T-helper 1 cell treated with Interleukin-12 subunit alpha and Interleukin-12 subunit beta and Interleukin-4 antibody, amounts not matched to agents 30 ng/mL and 1 ng/mL, for 36 hours (primary cell): Measurements from ENCODE around the gene PLCB4. TPM values are rescaled to one million over a fixed set of nuclear protein-coding genes. Genes with fewer than 3 reads are reported as not detected.

Experiments used
- intact Hi-C: fragments of 100-400 bp; cut with micrococcal nuclease; formaldehyde crosslinking; loops from one replicate; pipeline ENCODE4 v1.15.1; 2024
- total RNA-seq: library from RNA; stranded (reverse); gene quantifications from 2 replicates; pipeline ENCODE4 v1.2.3, GENCODE V29; 2022

Gene PLCB4
- total RNA-seq, 1 donor from 2014 or later = not detected

DNA sequence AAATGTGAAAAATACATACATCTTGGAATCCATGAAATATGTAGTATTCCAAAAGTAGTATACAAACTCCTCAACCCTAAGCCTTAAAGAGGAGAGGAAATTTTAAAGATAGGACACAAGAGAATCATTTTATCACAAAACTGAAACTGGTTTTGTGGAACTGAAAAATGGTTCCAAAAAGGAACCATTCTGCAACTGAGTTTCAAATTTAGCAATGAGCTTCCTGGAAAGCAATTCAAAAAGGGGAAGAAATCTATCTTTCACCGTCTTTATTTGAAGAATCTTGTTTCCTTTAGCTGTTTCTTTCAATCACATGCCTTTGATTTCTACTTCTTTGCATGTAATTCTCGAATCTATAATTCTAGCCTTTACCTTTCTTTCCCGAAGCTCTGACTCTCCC lies 413.3 kb downstream of the PLCB4 start:
- intact Hi-C loops = no loop called here

DNA sequence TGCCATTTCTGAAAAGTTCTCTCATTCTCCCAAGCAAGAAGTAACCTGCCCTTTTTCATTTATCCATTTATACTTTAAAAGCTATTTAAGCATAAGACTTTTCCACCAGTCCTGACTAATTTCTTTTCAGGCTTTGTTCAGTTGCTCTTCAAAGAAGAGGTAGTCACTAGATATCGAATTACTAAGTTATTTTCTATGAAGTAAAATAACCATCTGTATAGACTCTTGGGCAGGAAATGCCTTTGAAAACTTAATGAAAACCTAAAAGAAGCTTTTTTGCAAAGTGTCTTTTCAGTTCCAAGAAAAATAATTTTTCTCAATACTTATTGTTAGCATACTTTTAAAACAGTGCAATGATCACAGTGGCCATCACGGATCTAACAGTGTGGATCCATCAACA lies 414.2 kb downstream of the PLCB4 start:
- intact Hi-C loops = no loop called here

DNA sequence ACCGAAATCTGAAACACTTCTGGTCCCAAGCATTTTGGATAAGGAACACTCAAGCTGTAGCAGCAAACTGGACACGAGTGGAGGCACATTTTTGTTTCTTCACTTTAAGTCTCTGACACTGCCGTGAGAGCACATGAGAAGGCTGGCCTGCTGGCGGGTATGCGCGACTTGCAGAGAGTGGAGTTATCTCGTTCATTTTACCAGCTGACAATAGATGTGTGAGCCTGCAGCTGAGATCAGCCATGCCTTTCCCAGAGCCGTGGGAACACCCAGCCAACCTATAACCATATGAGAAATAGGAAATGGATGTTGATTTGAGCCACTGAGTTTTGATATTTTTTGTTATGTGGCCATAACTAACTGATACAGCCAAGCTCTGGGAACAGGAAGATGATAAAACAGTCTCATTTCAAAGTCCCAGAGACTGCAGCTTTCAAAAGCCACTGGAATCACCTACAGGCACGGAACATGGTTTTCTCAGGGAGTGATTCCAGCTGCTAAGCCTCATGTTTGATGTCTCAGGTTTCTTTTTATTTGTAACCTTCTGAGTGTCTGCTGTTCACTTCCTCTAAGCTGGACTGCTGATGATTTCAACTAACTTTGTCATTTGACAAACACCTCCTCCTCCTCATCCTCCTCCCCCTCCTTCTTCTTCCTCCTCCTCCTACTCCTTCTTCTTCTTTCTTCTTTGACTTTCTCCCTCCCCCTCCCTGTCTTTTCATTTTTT lies 416.9 kb downstream of the PLCB4 start:
- intact Hi-C loops = no loop called here

DNA sequence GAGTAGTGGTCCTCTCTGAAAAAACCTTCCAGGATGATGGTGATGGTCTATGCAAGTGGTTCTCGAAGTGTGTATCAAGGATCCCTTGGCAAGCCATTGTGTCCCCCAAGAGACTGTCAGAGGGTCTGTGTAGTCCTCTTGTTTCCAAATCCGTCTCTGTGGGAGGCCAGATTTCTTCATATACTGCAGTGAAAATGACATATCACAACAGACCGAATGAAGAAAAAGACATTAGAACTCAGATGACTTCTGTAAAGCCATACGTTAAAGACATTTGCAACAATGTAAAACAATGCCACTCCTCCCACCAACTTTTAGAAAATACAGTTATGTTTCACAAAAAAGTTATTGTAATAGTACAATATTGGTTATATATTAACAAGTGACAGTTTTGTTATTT lies 418.3 kb downstream of the PLCB4 start:
- intact Hi-C loops = no loop called here

DNA sequence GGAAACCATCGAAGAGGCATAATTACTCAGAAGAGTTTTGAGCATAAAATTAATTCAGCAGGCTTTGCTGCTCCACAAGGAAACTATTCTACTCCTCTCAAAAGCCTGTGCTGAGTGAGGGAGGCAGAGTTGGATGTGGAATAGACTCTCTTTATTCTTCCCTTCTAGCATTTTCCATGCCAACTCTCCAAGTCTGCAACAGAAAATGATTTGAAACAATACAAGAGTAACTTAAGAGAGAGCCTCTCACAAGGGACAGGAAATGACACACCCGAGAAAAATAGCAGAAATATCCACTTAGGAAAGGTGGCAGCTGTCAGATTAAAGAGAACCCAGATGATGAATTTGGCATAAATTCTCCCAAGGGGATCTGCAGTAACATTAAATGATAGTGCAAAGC lies 419.2 kb downstream of the PLCB4 start:
- intact Hi-C loops = no loop called here

DNA sequence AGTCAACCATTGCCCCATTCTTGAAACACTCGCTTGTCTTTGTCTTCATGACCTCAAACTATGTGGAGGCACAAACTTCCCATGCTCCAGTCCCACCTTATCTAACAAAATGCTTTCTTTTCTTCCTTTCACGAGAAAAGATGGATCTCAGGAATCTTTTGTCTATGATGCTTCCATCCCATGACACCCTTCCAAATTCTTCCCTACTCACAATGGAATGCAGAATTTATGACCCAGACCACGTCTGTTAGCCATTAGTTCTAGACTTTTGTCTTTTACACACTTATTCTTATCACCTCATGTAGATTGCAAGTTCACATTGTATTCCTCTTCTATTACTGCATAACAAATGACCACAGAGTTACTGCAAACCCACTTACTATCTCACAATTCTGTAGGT lies 421.3 kb downstream of the PLCB4 start:
- intact Hi-C loops = no loop called here

DNA sequence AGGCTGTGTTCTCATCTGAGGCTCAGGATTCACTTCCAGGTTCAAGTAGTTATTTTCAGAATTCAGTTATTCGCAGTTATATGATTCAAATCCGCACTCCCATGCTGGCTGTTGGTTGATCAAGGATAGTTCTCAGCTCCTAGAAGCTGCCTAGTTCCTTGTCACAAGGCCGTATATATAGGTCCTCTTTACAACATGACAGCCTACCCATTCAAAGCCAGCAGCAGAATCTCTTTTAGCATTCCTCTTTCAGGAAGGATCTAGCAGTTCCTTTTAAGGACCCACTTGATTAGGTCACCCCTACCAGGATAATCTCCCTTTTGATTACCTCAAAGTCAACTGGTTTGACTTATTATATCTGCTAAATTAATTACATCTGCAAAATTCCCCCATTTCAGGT lies 421.7 kb downstream of the PLCB4 start:
- intact Hi-C loops = no loop called here

DNA sequence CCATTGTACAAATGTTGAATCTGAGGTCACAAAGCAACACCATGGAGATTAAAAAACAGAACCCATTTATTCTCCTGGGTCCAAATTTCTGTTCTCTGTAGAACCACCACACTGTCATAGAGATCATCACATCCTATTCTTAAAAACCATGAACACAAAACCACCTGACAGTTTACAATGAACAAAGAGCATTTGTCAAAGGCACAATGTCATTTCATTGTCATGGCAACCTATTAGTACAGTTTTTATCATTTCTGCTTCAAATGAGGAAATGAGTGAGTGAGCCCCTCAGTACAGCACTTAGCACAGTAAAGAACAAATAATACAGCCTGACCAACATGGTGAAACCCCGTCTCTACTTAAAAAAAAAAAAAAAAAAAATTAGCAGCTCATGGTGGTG lies 422.4 kb downstream of the PLCB4 start:
- intact Hi-C loops = no loop called here

DNA sequence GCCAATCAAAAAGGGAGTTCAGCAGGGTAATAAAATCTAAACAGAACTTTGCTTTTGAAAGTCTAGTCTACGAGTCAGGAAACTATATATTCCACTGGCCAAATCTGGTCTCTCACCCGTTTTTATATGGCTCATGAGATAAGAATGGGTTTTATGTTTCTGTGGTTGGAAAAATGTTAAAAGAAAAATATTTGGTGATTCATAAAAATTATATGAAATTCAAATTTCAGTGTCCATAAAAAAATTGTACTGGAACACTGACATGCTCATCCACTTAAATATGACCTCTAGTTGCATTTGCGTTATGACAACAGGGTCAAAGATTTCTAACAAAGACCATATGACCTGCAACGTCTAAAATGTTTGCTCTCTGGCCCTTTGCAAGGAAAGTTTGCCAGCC lies 423.2 kb downstream of the PLCB4 start:
- intact Hi-C loops = no loop called here

DNA sequence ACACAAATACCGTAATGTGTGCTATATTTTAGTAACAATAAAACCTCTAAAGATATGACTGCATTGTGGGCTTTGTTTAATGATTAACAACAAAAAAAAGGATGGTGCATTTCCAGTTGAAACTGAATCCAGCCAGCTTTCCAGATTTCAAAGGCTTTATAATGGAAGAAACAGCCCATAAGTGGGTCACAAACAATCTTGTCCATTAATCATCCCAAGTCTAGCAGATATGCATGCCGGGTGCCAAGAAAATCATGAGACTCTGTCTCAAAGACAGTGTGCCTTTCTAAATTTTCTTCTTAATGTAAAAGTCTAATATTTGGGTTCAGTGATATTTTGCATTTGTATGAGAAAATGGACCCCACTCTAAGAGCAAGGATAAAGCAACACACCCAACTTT lies 424.9 kb downstream of the PLCB4 start:
- intact Hi-C loops = no loop called here

DNA sequence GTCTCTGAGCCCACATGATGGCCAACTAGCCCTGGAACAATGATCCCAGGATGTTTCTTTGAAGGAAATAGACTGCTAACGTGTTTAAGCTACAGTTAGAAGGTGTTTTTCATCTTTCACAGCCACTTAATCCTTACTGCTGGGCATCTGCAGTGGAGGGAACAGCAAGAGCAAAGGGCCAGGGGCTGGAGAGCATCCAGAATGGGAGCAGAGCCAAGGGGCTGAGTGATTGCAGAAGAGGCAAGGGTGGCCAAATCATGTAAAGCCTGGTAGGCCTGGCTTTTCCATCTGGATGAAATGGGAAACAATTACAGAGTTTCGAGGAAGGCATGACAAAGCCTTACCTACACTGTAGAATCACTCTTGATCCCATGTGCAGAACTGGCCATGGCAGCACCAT lies 426.8 kb downstream of the PLCB4 start:
- intact Hi-C loops = no loop called here

DNA sequence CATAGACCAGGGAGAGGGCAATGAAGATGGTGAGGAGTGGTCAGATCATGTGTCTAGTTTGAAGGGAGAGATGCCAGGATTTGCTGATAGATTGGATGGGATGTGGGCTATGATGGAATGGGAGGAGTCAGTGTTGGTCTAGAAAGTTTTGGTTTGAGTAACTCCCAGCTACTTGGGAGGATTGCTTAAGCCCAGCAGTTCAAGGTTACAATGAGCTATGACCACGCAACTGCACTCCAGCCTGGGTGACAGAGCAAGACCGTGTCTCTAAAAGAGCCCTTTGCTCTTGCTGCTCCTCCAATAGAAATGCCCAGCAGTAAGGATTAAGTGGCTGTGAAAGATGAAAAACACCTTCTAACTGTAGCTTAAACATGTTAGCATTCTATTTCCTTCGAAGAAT lies 427.3 kb downstream of the PLCB4 start:
- intact Hi-C loops = no loop called here

DNA sequence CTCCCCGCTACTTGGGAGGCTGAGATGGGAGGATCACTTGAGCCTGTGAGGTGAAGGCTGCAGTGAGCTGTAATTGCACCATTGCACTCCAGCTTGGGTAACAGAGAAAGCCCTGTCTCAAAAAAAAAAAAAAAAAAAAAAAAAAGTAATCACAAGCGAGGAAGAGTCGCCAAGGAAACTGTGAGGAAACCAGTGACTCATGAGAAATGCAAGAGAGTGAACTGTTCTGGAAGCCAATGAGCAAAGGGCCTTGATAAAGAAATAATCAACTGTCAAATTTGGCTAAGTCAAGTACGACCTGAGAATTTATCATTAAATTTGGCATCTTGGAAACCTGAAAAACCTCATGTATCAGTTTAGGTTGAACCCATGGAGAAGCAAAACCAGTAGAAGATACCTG lies 429.4 kb downstream of the PLCB4 start:
- intact Hi-C loops = no loop called here

DNA sequence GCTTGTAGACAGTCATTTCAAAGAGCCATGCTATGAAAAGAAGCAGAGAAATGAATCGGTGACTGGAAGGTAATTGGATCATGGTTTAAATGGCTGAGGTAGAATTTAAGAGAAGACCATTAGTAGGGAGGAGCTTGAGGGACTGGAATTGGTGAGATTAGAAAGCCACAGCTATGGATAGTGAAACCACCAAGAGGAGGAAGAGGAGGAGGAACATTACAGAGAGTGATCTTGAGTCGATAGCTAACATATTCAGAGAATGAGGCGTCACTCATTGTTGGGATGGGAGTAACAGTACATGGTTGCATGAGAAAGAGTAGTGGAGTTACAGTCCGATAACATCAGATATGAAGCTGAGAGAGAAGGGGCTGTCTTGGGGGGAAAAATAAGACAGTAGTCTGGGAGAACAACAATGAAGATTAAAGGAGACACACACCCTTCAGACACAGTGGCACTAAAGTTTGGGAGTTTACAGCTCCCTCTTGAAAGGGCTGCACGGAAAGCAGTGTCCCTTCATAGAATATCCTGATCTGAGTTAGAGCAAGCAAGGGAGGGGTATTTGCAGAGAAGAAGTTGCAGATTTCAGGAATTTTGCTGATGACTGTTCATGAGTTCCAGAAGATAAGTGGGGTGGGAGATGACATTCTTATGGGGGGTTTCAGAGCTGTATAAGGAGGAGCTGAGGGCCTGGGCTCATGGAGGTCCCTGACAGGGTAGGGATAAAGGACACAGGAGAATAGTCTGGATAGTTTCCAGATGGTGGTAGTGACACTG lies 430.4 kb downstream of the PLCB4 start:
- intact Hi-C loops = no loop called here

DNA sequence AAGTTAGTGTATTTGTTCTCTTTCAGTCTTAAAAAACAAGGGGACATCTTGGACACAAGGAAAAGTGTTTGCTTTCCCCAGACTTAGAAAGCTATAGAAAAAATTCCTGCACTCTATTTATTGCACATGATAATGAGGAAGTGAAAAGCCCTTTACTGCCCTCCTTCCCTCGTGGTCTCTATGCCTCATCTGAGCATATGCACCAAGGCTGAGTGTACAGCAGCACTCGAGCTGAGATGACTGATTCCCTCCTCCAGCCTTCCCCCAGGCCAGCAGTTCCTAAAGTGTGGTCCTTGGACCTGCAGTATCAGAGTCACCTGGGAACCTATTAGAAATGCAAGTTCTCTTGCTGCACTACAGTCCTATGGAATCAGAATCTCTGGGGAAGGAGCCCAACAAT lies 431.2 kb downstream of the PLCB4 start:
- intact Hi-C loops = no loop called here

DNA sequence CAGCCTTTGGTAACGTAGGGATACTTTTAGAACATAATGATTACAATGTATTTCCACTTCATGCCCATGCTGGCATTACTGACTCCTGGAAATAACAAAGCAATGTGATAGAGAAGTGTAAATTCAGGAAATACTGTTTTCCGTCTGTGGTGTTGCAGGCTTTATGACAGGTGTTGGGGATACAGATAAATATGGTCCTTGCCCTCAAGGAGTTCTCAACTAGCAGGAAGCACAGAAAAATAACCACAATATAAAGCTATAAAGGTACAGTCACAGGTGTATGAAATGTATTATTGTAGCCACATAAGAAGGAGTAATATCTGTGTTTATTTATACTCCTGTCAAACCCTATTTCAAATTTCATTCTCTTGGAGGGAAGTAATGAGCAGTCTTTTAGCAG lies 432.6 kb downstream of the PLCB4 start:
- intact Hi-C loops = no loop called here

DNA sequence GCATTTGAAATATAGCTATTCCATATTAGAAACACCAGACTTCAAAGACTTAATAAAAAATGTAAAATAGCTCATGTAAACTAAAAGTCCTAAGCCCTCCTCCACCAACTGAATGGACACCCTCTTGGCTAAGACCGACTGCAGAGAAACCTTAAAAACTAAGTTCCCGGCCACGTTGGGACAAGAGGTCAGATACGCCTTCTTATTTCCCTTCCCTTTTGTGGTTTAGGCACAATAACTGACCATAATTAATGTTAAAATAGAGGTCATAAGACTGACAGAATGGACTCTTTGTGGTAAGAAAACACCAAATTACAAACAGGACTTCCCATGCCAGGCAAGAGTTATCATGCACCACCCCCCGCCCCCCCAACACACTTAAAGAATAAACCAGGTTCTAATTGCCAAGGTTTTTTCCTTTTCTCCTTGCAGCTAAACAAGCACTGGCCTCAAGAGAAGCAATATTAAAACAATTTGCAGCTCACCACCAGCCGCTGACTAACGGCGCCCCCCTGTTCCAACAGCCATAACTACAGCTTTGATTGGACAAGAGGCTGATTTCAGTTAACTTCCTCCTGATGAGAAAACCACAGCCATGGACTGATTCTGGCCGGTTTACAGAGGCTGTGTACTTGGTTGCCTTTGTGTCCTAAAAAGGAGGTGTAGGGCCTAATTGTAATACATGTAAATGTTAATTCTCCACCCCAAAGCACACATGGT lies 434.8 kb downstream of the PLCB4 start:
- intact Hi-C loops = no loop called here

DNA sequence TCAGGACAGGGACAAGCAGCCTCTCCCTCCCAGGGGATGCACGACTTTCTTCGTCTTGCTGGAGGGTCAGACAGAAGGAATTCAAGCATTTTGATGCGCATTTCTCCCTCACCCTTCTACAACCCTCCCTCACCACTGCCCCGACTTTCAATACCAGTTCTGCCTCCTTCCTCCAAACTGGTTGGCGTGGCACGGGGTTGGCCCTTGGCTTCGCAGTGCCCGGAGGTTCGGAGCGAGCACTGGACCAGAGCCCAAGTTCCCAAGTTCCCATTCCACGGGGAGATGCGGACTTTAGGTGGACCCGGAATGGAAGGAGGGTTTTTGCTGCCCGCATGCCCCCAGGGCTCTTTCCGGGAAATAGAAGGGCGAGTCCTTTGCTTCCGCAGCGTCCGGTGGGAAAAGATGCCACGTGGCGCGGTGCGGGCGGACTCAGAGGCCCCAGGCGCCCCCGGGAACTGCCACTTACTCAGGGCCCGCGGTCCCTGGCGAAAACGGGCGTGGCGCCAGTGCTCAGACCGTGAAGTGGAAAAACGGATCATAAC lies 437.5 kb downstream of the PLCB4 start:
- intact Hi-C loops = no loop called here

DNA sequence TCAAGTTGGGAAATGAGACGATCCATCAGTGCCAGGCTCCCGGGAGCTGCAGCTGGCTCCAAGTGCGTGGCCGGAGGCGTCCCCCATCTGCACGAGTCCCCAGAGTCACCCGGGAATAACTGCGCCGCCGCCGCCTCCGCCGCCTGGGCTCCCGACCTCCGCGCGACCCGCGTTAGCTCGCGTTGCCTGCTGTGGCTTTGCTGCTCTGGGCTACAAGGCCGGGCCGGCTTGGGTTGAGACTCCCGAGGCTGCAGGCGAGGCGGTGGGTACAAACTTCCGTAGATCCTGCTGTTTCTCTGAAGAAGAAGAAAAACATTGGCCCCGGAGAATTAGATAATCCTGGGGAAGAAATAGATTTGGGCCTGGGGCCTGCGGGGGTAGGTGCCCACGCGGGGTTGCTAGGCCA lies 438.1 kb downstream of the PLCB4 start:
- intact Hi-C loops = no loop called here

DNA sequence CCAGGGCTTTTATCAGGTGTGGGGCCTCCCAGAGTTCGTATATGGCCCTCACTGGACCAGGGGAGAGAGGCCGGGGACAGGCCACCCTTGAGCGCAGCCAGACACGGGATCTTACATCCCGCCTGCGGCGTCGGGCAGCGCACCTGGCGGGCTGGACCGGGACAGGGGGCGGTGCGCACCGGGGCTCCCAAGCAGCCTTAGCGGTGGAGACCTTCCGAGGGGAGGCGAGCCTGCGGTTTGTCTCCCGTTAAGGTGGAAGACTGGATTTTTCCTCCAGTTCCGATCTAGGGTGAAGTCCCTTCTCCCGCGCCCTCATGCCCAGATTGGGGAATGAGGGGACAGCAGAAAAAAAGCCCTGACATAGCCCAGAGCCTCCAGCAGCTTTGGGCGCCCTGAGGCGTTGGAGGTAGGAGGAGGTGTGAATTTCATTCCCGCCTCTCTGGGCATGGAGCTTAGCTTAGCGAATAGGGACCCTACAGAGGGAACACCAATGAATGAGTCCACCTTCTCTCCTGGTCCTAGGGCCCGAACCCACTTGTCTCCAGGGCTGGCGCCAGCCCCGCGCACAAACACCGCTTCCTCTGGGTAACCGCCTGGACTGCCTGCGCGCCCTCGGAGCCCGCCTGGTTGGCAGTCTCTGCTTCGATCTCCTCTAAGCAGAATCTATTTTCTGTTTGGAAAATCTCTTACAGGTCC lies 438.8 kb downstream of the PLCB4 start:
- intact Hi-C loops = no loop called here

DNA sequence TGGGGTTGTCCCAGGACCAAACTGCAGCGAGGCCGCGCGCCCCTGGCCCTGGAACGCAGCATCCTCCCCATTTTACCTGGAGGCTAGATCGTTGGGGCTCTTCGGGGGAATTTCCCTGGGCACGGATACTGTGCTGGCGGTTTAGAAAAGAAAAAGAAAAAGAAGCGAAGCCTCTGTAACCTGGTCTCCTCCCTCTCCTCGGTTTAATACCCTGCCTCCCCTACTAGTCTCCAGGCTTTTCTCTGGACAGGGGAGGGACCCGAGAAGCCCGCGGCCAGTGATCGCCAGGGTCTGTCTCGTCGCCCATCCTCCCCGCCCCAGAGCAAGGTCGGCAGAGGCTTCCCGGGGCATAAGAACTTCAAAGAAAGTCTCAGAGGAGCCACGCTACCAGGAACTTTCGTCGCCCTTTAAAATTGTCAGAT lies 439.4 kb downstream of the PLCB4 start:
- intact Hi-C loops = no loop called here
